Activated CD4-positive, alpha-beta T cell treated with anti-CD3 and anti-CD28 coated beads, Interleukin-2, Interleukin-4, amounts not matched to agents 100 ng/mL and 50 ng/mL, durations not matched to agents 16 hours and 8 hours (primary cell): ENCODE measurements around the gene GFRA1.

Source experiments
- DNase-seq: peaks from one replicate; pipeline ENCODE4 v3.0.0-alpha.2; 2020; ENCODE audit warnings: low spot score

GFRA1 gene

GRCh38 chr10:116159197-116159596 is 113.8 kb downstream of the GFRA1 start:
- DNase-seq: no peak

GRCh38 chr10:116158036-116158435 is 115.0 kb downstream of the GFRA1 start:
- no peak for DNase-seq

DNA sequence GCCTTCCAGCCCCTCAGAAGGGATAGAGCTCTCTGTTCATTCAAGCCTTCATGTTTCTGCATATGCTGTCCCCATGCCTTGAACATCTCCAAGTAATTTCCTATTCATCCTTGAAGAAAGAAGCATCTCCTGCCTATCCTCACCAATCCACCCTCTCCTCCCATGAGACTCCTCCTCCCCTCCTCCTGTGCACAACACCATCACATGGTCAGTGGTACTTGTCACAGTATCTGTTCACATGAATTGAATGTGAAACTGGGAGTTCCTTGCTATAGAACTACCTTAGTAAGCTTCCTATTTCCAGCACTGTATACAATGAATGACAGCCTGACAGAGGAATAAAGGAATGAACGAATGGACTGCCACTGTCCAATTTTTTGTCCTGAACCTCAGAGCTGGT is 115.5 kb downstream of the GFRA1 start:
- no peak for DNase-seq

- no peak for DNase-seq
These were observed 116.2 kb downstream of the GFRA1 start for GRCh38 chr10:116156819-116157218.

DNA sequence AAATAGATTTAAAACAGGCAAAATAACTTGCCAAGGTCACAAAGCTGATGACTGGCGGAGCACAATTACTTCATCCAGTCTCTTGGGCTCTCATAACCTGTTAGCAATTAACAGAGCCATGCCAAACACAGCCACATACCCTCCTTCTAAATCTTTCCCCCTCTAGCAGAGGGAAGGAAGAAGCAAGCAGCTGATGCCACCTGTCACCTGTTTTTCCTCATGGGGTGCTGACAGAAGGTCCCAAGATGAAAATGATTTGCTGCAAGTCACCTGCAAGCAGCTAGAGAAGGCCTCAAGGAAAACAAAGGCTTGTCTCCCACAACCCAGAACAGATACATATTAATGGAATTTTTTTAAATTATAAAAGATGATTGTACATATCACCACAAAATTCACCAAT is 117.8 kb downstream of the GFRA1 start:
- no peak for DNase-seq

GRCh38 chr10:116154651-116155050 is 118.4 kb downstream of the GFRA1 start:
- DNase-seq: no peak

DNA sequence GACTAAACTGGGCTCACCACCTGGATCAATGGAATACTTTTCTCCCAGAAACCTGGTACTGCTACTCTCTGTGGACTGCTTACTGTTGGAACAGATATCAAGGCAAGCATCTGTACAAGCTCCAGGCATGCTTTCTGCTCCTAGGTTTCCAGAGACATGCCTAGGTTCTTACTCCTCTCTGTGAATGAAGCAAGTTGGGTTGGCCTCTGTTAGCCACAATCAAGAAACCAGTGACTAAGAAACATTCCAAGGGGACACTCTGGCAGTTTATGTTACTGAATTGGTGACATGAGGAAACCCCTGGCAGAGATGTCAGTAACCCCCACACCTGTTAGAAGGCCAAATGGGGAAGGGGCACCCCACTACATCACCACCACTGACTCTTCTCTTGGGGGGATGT is 121.9 kb downstream of the GFRA1 start:
- no peak for DNase-seq

DNA sequence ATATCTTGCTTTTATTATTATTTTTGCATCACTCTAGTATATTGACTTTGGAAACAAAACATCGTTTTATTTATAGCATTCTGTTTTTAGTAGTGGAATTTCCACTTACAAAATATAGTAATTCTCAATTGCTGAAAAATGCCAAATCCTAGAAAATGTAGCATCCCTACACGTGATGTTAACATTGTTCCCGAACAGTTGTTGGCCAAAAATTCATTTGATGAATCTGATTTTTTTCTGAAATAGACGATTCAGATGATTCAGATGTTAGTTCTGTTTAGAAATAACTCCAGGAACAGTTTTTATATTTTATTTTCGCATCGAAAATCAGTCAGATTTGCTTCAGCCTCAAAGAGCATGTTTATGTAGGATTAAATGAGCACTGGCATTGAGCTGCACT is 122.4 kb downstream of the GFRA1 start:
- DNase-seq: no peak

DNA sequence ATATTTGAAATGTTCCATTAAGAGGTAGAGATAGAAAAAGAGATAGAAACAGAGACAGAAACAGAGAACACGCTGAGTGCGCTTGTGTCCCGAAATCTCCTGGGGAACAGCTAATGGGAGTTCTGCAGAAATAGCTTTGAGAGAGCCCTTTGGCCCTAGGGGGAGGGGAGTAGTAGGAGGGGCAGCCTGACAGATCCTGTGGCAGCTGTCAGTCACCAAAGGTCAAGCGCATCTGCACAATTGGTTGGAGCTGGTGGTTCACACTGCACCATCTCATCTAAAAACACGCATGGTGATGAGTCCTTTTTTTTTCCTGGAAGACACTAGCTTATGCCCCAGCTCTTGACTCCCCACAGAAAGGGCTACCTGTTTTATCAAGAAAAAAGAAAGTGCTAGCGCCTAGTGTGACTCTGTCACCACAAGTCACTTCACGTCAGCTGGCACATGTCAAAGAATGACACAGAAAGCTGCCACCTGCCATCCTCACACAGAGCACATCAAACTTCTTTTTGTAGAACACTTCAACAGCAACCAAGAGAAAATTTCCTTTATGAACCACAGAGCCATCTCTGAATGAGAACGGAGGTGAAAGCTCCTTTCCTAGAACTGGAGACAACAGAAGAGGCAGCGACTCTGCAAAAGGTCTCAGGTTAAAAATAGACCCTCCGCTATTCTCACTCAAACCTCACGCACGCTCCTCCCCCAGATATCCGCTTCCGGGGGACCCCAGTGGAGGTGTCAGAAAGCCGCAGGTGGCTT is 125.7 kb downstream of the GFRA1 start:
- peak; percentile 34 for DNase-seq

- DNase-seq: no peak
These were observed 126.5 kb downstream of the GFRA1 start for GRCh38 chr10:116146372-116147140.

GRCh38 chr10:116143673-116144222 is 129.3 kb downstream of the GFRA1 start:
- DNase-seq: no peak

- DNase-seq: no peak
These were observed 131.2 kb downstream of the GFRA1 start for GRCh38 chr10:116141855-116142254.

DNA sequence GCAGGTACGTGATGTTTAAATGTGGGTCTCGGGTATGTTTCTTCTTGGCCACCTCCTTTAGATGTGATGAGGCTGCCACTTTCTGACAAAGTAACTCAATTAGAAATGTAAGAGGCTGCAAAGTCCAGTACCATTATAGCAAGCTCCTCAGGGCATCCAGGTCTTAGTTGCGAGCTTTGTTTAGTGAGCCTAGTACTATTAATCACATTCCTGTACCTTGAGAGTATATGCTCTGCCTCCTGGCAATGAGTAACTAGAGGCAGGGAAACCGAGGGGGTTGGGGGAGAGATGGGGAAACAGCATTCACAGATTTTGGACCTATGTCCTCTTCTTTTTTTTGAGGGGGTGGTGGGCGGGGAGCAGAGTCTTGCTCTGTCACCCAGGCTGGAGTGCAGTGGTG is 131.8 kb downstream of the GFRA1 start:
- no peak for DNase-seq

- DNase-seq: no peak
These were observed 133.1 kb downstream of the GFRA1 start for GRCh38 chr10:116139886-116140285.

GRCh38 chr10:116138897-116139296 is 134.1 kb downstream of the GFRA1 start:
- DNase-seq: no peak

GRCh38 chr10:116136261-116136660 is 136.7 kb downstream of the GFRA1 start:
- no peak for DNase-seq

- DNase-seq: no peak
These were observed 138.7 kb downstream of the GFRA1 start for GRCh38 chr10:116134322-116134721.

GRCh38 chr10:116133634-116134033 is 139.4 kb downstream of the GFRA1 start:
- DNase-seq: no peak

DNA sequence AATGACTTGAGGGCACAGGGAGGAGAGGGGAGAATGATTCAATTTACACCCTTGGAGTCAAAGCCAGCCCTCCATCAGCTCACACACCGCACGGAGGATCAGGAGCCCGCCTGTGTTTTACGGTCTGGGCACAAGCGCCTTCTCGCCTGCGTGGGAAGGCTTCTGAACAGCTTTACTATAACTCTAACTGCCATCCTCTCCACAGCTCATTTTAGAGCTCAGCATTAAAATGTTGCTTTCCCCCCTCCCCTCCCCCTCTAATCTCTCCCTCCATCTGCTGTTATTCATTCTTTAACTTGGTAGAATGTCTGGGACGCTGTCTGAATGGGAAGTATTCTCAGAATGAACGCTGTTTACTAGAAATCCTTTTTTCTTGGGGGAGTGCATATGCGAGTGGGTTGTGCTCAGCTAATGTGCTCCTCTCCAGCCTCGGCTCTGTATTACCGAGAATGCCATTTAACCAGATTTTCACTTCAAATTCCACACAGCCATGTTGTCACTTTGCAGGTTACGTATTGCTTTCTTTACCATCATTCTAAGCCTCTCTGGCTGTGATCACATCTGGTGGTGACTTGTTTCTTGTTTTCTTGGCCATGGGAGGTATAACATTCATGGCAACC is 140.1 kb downstream of the GFRA1 start:
- no peak for DNase-seq

- DNase-seq: no peak
These were observed 143.0 kb downstream of the GFRA1 start for GRCh38 chr10:116130006-116130405.

GRCh38 chr10:116126954-116127695 is 145.9 kb downstream of the GFRA1 start:
- no peak for DNase-seq

DNA sequence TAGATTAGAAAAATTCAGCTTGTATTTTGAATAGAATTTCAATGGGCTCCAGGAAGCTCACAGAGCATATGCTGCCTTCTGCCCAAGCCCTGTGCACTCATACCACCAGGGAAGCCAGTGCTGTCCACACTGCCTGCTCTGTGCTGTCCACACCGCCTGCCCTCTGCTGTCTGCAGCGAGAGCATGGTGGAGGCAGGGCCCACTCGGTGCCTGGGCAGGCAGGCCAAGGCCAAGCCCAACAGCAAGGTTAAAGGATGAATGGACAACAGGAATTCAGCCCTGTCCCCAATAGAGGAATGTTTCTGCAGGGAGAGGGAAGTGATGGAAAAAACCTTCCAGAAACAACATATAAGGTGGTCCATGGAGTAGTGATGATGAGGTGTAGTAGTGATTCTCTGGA is 146.8 kb downstream of the GFRA1 start:
- DNase-seq: no peak
